PC-9 (cell line): Measurements from ENCODE around the gene STK32B.

ENCODE experiments used
- EZH2 ChIP-seq: fragments of 200-600 bp; sonication (generic); IDR thresholded peaks from 2 replicates; pipeline ENCODE4 v1.8.0; 2017; ENCODE audit warnings: antibody characterized with exemption, low read depth
- TF ChIP-seq, protein P1 (sequence below): fragments of 200-600 bp; sonication (generic); conservative IDR thresholded peaks from 2 replicates; pipeline ENCODE4 v1.6.1; 2017; ENCODE audit warnings: mixed run types, antibody characterized with exemption, mild to moderate bottlenecking, moderate library complexity

DNA sequence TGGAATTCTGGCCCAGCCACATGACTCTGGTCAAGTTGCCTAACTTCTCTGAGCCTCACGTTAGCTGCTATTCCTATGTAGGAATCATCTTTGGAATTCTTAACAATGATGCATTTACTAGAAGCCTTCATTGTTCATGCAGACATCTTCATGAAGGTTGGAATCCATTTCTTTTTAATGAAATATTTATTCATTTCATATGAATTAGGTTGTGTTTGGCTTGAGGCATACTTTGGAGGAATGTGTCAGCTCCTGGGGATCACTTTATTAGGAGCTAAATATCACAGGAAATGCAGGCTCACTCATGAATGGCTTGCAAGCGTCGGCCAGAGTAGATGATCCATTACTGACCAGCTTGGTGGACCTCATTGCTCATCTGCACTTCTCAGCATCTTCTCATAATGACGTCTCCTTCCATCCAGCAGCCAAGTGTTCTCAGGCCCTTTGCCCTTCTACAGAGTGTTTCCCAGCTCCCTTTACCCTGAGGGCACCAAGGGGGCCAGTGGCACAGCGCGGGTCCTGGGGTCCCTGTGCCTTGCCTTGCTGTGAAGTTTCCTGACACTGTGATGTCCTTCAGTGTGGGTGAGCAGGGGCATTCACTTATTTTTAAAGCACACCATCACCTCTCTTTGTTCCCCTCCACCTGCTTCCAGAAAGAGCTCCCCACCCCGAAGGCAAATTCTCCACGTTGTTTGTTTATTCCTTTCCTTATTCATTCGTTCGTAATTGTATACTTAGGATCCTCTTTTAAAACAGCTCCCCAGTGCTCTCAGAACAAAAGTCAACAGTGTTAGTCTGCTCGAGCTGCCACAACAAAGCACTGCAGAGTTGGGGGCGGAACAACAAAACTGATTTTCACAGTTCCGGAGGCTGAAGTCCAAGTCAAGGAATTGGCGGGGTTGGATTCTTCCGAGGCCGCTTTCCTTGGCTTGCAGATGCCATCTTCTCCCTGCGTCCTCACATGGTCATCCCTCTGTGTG lies 106.8 kb downstream of the STK32B start:
- TF ChIP-seq, protein P1, sequence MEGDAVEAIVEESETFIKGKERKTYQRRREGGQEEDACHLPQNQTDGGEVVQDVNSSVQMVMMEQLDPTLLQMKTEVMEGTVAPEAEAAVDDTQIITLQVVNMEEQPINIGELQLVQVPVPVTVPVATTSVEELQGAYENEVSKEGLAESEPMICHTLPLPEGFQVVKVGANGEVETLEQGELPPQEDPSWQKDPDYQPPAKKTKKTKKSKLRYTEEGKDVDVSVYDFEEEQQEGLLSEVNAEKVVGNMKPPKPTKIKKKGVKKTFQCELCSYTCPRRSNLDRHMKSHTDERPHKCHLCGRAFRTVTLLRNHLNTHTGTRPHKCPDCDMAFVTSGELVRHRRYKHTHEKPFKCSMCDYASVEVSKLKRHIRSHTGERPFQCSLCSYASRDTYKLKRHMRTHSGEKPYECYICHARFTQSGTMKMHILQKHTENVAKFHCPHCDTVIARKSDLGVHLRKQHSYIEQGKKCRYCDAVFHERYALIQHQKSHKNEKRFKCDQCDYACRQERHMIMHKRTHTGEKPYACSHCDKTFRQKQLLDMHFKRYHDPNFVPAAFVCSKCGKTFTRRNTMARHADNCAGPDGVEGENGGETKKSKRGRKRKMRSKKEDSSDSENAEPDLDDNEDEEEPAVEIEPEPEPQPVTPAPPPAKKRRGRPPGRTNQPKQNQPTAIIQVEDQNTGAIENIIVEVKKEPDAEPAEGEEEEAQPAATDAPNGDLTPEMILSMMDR: no peak
- no peak for TF ChIP-seq EZH2
